GM20000 (cell line): ENCODE results near the gene SLC9A8.

Experiments
- DNase-seq: peaks from one replicate; pipeline ENCODE4 v3.0.0; 2012; ENCODE audit warnings: low spot score
- TF ChIP-seq, protein P1 (sequence below): IDR thresholded peaks from 2 replicates; pipeline ENCODE4 v1.5.1; 2012; ENCODE audit warnings: mild to moderate bottlenecking, control low read depth; ENCODE audit errors: extremely low read depth, missing control alignments

SLC9A8 gene

DNA sequence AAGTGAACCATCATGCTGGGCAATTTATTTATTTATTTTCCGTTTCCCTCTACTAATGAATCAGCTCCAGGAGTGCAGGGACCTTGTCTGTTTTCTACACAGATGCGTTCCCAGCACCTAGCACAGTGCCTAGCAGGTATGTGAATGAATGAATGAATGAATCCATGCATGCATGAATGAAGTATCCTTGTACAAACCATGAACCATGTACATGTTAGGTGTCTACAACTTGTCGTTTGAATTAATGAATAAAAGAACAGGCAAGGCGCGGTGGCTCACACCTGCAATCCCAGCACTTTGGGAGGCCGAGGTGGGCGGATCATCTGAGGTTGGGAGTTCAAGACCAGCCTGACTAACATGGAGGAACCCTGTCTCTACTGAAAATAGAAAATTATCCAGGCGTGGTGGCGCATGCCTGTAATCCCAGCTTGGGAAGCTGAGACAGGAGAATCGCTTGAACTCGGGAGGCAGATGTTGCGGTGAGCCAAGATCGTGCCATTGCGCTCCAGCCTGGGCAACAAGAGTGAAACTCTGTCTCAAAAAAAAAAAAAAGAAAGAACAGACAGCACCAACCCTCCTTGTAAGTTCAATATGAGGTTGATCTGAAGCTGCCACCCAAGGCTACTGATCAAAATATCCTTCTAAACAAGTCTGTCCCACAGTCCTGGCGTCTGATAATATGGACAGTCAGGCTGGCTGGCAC is 27.3 kb upstream of the SLC9A8 start:
- TF ChIP-seq, protein P1, sequence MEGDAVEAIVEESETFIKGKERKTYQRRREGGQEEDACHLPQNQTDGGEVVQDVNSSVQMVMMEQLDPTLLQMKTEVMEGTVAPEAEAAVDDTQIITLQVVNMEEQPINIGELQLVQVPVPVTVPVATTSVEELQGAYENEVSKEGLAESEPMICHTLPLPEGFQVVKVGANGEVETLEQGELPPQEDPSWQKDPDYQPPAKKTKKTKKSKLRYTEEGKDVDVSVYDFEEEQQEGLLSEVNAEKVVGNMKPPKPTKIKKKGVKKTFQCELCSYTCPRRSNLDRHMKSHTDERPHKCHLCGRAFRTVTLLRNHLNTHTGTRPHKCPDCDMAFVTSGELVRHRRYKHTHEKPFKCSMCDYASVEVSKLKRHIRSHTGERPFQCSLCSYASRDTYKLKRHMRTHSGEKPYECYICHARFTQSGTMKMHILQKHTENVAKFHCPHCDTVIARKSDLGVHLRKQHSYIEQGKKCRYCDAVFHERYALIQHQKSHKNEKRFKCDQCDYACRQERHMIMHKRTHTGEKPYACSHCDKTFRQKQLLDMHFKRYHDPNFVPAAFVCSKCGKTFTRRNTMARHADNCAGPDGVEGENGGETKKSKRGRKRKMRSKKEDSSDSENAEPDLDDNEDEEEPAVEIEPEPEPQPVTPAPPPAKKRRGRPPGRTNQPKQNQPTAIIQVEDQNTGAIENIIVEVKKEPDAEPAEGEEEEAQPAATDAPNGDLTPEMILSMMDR, result no peak
- no peak for DNase-seq

- peak; percentile 65 for DNase-seq
- TF ChIP-seq, protein P1, result no peak
Observed at GRCh38 chr20:49785852-49786175, 26.8 kb upstream of the SLC9A8 start.

DNA sequence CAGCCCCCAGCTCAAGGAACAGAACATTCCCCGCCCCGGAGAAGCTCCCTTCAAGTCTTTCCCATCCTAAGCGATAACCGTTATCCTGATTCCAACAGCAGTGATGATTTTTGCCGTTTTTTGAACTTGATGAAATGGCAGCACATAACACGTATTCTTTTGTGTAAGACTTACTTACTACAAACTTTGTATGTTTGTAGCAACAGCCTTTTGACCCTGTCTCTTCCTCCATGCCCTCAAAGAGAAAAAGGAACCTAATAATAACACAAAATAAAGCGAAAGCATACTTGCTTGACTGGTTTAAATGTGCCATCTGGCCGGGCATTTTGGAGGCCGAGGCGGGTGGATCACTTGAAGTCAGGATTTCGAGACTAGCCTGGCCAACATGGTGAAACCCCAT is 26.4 kb upstream of the SLC9A8 start:
- TF ChIP-seq, protein P1, result no peak
- no peak for DNase-seq

DNA sequence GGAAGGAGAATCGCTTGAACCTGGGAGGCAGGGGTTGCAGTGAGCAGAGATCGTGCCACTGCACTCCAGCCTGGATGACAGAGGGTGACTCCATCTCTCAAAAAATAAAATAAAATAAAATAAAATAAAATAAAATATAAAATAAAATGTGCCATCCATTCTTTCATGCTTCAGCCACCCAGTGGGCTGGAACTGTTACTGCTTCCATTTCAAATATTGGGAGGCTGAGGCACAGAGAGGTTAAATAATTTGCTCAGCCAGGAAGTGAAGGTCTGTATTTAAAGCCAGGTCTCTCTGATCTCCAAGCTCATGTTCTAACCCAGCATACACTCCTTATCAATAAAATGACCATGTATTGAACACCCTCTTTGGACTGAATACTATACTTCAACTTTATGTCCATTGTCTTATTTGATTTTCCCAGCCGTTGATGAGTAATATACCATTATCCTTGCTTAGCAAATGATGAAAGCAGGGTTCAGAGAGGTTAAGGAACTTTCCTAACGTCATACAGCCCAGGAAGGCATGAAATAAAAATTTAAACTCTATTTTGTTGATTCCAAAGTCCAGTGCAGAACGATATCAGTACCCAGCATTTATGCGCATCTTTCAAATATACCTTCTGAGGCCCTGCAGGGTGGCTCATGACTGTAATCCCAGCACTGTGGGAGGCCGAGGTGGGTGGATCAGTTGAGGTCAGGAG is 25.8 kb upstream of the SLC9A8 start:
- DNase-seq, result no peak
- TF ChIP-seq, protein P1, result no peak

GRCh38 chr20:49787371-49788357 is 25.0 kb upstream of the SLC9A8 start:
- no peak for DNase-seq
- TF ChIP-seq, protein P1, result no peak

DNA sequence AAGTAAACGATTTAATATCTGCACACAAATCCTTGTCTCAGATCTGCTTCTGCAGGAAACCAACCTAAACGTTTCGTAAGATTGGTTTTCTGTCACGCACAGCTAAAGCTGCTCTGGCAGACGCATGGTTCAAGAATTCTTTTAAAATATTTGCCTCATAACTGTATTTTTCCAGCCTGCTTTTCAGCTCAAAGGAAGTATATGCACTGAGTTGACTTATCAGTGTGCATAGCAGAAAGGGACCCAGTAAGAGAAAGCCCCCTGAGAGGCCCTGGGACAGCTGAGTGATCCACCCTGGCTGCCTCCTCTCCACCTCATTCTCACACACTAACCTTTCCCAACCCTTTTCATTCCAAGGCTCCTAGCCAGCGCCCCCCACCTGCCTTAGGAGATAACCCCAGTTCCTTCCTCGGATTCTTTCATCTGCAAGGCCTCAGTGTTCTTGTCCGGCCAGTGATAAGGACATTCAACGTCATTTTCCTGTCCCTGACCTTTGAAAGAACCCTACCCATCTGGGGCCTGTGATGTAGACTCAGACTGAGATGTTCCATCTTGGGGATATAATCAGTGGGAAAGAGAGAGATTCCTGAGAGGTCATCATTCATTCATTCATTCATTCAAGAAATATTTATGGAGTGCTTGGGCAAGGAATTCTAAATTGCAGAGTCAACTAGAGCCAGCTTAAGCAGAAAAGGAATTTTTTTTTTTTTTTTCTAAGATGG is 22.4 kb upstream of the SLC9A8 start:
- TF ChIP-seq, protein P1, result no peak
- DNase-seq, result no peak
